Activated CD8-positive, alpha-beta T cell treated with anti-CD3 and anti-CD28 coated beads, Interleukin-2, amount 10 ng/mL, durations not matched to agents 7 days and 5 days (primary cell): Measurements from ENCODE around the gene UBTFL1. TPM values are rescaled to one million over a fixed set of nuclear protein-coding genes. Genes with fewer than 3 reads are reported as not detected.
"Not testable (repeated sequence)": the region's sequence is repeated elsewhere in the genome, so short reads cannot be mapped to it uniquely, and the experiment has no call there.

ENCODE experiments used
- ATAC-seq: fragments of 150-1000 bp; cut with Tn5 transposase; one replicate; pipeline ENCODE4 v1.10.0; 2021; ENCODE audit warnings: moderate library complexity
- CTCF ChIA-PET: fragments of 350-600 bp; sonication (Branson Sonifier 250); formaldehyde crosslinking; loops from one replicate; lab custom pipeline; 2021; ENCODE audit warnings: antibody characterized with exemption; lab: Charles Lee
- POLR2A ChIA-PET: fragments of 350-600 bp; sonication (Branson Sonifier 250); formaldehyde crosslinking; loops from one replicate; lab custom pipeline; 2021; ENCODE audit warnings: antibody characterized with exemption; lab: Charles Lee
- DNase-seq: peaks from one replicate; pipeline ENCODE4 v3.0.0-alpha.2; 2020
- H3K27ac Mint-ChIP-seq: one replicate; pipeline ENCODE4 v1.8.0; 2021; ENCODE audit warnings: mild to moderate bottlenecking, mixed read lengths
- H3K27me3 Mint-ChIP-seq: one replicate; pipeline ENCODE4 v1.8.0; 2021; ENCODE audit warnings: low read depth, mixed read lengths
- H3K36me3 Mint-ChIP-seq: one replicate; pipeline ENCODE4 v1.8.0; 2021; ENCODE audit warnings: low read depth, mixed read lengths
- H3K4me1 Mint-ChIP-seq: one replicate; pipeline ENCODE4 v1.8.0; 2021; ENCODE audit warnings: low read depth, mixed read lengths
- H3K4me3 Mint-ChIP-seq: one replicate; pipeline ENCODE4 v1.8.0; 2021; ENCODE audit warnings: mild to moderate bottlenecking, mixed read lengths
- H3K9me3 Mint-ChIP-seq: one replicate; pipeline ENCODE4 v1.8.0; 2022; ENCODE audit warnings: mixed read lengths; ENCODE audit not compliant: insufficient read depth
- total RNA-seq, 2 experiments: library from RNA; stranded (reverse); gene quantifications; one replicate each; pipeline ENCODE4 v1.2.3, GENCODE V29; 2021

UBTFL1 gene
- not detected for total RNA-seq

- POLR2A ChIA-PET, H3K27me3 Mint-ChIP-seq, CTCF ChIA-PET, H3K9me3 Mint-ChIP-seq, ATAC-seq, H3K4me3 Mint-ChIP-seq, H3K4me1 Mint-ChIP-seq, DNase-seq, H3K36me3 Mint-ChIP-seq, H3K27ac Mint-ChIP-seq: not testable (repeated sequence)
These were observed at the start of gene UBTFL1 for GRCh38 chr11:90085650-90086049. Gene UBTFL1 (plus strand): TSS chr11:90085950. CDS start chr11:90085950, 0 bp downstream.

GRCh38 chr11:90051591-90052209 is 34.0 kb upstream of the UBTFL1 start:
- H3K4me3 Mint-ChIP-seq, H3K9me3 Mint-ChIP-seq, H3K27ac Mint-ChIP-seq, H3K27me3 Mint-ChIP-seq, H3K36me3 Mint-ChIP-seq, ATAC-seq, H3K4me1 Mint-ChIP-seq, CTCF ChIA-PET, DNase-seq, POLR2A ChIA-PET: not testable (repeated sequence)

- POLR2A ChIA-PET, CTCF ChIA-PET, H3K36me3 Mint-ChIP-seq, H3K27ac Mint-ChIP-seq, H3K4me3 Mint-ChIP-seq, H3K27me3 Mint-ChIP-seq, DNase-seq, H3K4me1 Mint-ChIP-seq, H3K9me3 Mint-ChIP-seq, ATAC-seq: not testable (repeated sequence)
These were observed 33.4 kb upstream of the UBTFL1 start for GRCh38 chr11:90052311-90052710.

GRCh38 chr11:90053545-90053944 is 32.2 kb upstream of the UBTFL1 start:
- H3K27ac Mint-ChIP-seq, CTCF ChIA-PET, POLR2A ChIA-PET: not testable (repeated sequence)

GRCh38 chr11:90088731-90089130 is 3.0 kb downstream of the UBTFL1 start:
- H3K27ac Mint-ChIP-seq, DNase-seq, H3K4me1 Mint-ChIP-seq, H3K9me3 Mint-ChIP-seq, ATAC-seq, H3K4me3 Mint-ChIP-seq, H3K36me3 Mint-ChIP-seq, POLR2A ChIA-PET, H3K27me3 Mint-ChIP-seq, CTCF ChIA-PET: not testable (repeated sequence)

More at GRCh38 chr11:90053545-90053944, 32.2 kb upstream of the UBTFL1 start:
- not testable (repeated sequence) for H3K4me3 Mint-ChIP-seq, H3K9me3 Mint-ChIP-seq, H3K27me3 Mint-ChIP-seq, H3K36me3 Mint-ChIP-seq, ATAC-seq, H3K4me1 Mint-ChIP-seq, DNase-seq

GRCh38 chr11:90095230-90095924 is 9.6 kb downstream of the UBTFL1 start:
- POLR2A ChIA-PET, H3K27me3 Mint-ChIP-seq, H3K27ac Mint-ChIP-seq, H3K4me3 Mint-ChIP-seq, H3K9me3 Mint-ChIP-seq, CTCF ChIA-PET, DNase-seq, H3K36me3 Mint-ChIP-seq, H3K4me1 Mint-ChIP-seq, ATAC-seq: not testable (repeated sequence)

GRCh38 chr11:90098261-90098660 is 12.5 kb downstream of the UBTFL1 start:
- H3K4me1 Mint-ChIP-seq, H3K4me3 Mint-ChIP-seq, H3K27me3 Mint-ChIP-seq, H3K9me3 Mint-ChIP-seq, CTCF ChIA-PET, H3K36me3 Mint-ChIP-seq, ATAC-seq, DNase-seq, H3K27ac Mint-ChIP-seq, POLR2A ChIA-PET: not testable (repeated sequence)

- H3K27ac Mint-ChIP-seq, result no peak overlapping the region
- no peak for DNase-seq
- ChIA-PET POLR2A (no interaction called here), CTCF (no interaction called here)
- no peak overlapping the region for H3K4me3 Mint-ChIP-seq
- no peaks in the 10 kb centered on the region for H3K9me3 Mint-ChIP-seq
- peaks cover 5% of the 10 kb centered on the region for H3K4me1 Mint-ChIP-seq
- H3K36me3 Mint-ChIP-seq, result no peaks in the 10 kb centered on the region
- no peaks in the 10 kb centered on the region for H3K27me3 Mint-ChIP-seq
- ATAC-seq, result no peak
These were observed 14.7 kb downstream of the UBTFL1 start for GRCh38 chr11:90100431-90100830.

- ChIA-PET POLR2A (no interaction called here), CTCF (no interaction called here)
- Mint-ChIP-seq H3K27me3 (no peaks in the 10 kb centered on the region), H3K9me3 (no peaks in the 10 kb centered on the region), H3K4me3 (no peak overlapping the region), H3K4me1 (no peaks in the 10 kb centered on the region), H3K36me3 (no peaks in the 10 kb centered on the region), H3K27ac (no peak overlapping the region)
- DNase-seq (no peak), ATAC-seq (no peak)
These were observed 27.8 kb downstream of the UBTFL1 start for GRCh38 chr11:90113541-90113940.

GRCh38 chr11:90120191-90120590 is 34.4 kb downstream of the UBTFL1 start:
- H3K27ac Mint-ChIP-seq, result no peak overlapping the region
- no peaks in the 10 kb centered on the region for H3K9me3 Mint-ChIP-seq
- CTCF ChIA-PET, result no interaction called here
- H3K36me3 Mint-ChIP-seq, result no peaks in the 10 kb centered on the region
- H3K4me1 Mint-ChIP-seq, result no peaks in the 10 kb centered on the region
- DNase-seq (no peak), ATAC-seq (no peak)
- H3K4me3 Mint-ChIP-seq, result no peak overlapping the region
- POLR2A ChIA-PET, result no interaction called here
- no peaks in the 10 kb centered on the region for H3K27me3 Mint-ChIP-seq

GRCh38 chr11:90124371-90124770 is 38.6 kb downstream of the UBTFL1 start:
- H3K4me3 Mint-ChIP-seq, result no peak overlapping the region
- POLR2A ChIA-PET, result no interaction called here
- no peak for DNase-seq
- no peak overlapping the region for H3K27ac Mint-ChIP-seq
- no peaks in the 10 kb centered on the region for H3K4me1 Mint-ChIP-seq
- peaks cover 3% of the 10 kb centered on the region for H3K27me3 Mint-ChIP-seq
- CTCF ChIA-PET, result no interaction called here
- no peaks in the 10 kb centered on the region for H3K9me3 Mint-ChIP-seq
- no peak for ATAC-seq
- H3K36me3 Mint-ChIP-seq, result no peaks in the 10 kb centered on the region

- H3K4me1 Mint-ChIP-seq, result no peaks in the 10 kb centered on the region
- ChIA-PET POLR2A (no interaction called here), CTCF (interaction anchor here (0.6 kb wide), 1 partner anchor 10 kb away, joined by 3 read pairs; the partner anchor contains the start of gene NAALAD2)
- no peak overlapping the region for H3K27ac Mint-ChIP-seq
- ATAC-seq (no peak), DNase-seq (no peak)
- no peaks in the 10 kb centered on the region for H3K36me3 Mint-ChIP-seq
- peaks cover 3% of the 10 kb centered on the region for H3K27me3 Mint-ChIP-seq
- no peaks in the 10 kb centered on the region for H3K9me3 Mint-ChIP-seq
- no peak overlapping the region for H3K4me3 Mint-ChIP-seq
These were observed 39.2 kb downstream of the UBTFL1 start for GRCh38 chr11:90124946-90125345.
